BE2C (cell line): ENCODE results near the gene B4GAT1.
A peak's percentile ranks its signal among the peaks of the same experiment; 100 is the strongest.

Experiments used
- DNase-seq: peaks from one replicate; pipeline ENCODE4 v3.0.0-alpha.2; 2020
- H3K27me3 ChIP-seq: fragments of 250-450 bp; sonication (Bioruptor Pico); 2 replicates; pipeline ENCODE4 v1.5.1; 2020; ENCODE audit warnings: mild to moderate bottlenecking
- H3K36me3 ChIP-seq: fragments of 250-450 bp; sonication (Bioruptor Pico); 2 replicates; pipeline ENCODE4 v1.5.1; 2020; ENCODE audit warnings: mild to moderate bottlenecking
- H3K4me1 ChIP-seq: fragments of 250-450 bp; sonication (Bioruptor Pico); 2 replicates; pipeline ENCODE4 v1.5.1; 2020
- H3K4me3 ChIP-seq: 2 replicates; pipeline ENCODE4 v1.5.1; 2011; ENCODE audit warnings: low read depth, low read length
- H3K9me3 ChIP-seq: fragments of 250-450 bp; sonication (Bioruptor Pico); 2 replicates; pipeline ENCODE4 v1.5.1; 2020
- TF ChIP-seq, protein P1 (sequence below): IDR thresholded peaks from 2 replicates; pipeline ENCODE4 v1.5.1; 2012; ENCODE audit warnings: mild to moderate bottlenecking, low read depth, low read length

Gene B4GAT1

DNA sequence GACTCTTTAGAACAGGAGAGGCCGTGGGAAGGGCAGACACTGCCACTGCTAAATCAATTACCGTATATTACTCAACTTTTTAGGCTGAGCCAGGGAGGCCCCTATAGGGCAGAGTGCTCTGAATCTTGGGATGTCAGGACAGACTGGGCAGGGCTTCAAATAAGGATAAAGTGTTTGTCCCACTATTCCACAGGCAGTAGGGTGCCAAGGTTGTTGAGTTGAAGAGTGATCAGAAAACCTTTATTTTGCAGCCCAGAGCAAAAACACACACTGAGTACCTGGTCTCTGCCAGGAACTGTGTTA is 1.6 kb upstream of the B4GAT1 start:
- DNase-seq, result no peak
- Histone ChIP-seq H3K4me1 (no peaks in the 10 kb centered on the region; the same call in 1 of the 2 replicates), H3K36me3 (no peaks in the 10 kb centered on the region), H3K4me3 (no peak overlapping the region), H3K27me3 (no peaks in the 10 kb centered on the region), H3K9me3 (no peaks in the 10 kb centered on the region)
- TF ChIP-seq, protein P1, sequence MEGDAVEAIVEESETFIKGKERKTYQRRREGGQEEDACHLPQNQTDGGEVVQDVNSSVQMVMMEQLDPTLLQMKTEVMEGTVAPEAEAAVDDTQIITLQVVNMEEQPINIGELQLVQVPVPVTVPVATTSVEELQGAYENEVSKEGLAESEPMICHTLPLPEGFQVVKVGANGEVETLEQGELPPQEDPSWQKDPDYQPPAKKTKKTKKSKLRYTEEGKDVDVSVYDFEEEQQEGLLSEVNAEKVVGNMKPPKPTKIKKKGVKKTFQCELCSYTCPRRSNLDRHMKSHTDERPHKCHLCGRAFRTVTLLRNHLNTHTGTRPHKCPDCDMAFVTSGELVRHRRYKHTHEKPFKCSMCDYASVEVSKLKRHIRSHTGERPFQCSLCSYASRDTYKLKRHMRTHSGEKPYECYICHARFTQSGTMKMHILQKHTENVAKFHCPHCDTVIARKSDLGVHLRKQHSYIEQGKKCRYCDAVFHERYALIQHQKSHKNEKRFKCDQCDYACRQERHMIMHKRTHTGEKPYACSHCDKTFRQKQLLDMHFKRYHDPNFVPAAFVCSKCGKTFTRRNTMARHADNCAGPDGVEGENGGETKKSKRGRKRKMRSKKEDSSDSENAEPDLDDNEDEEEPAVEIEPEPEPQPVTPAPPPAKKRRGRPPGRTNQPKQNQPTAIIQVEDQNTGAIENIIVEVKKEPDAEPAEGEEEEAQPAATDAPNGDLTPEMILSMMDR, result no peak

DNA sequence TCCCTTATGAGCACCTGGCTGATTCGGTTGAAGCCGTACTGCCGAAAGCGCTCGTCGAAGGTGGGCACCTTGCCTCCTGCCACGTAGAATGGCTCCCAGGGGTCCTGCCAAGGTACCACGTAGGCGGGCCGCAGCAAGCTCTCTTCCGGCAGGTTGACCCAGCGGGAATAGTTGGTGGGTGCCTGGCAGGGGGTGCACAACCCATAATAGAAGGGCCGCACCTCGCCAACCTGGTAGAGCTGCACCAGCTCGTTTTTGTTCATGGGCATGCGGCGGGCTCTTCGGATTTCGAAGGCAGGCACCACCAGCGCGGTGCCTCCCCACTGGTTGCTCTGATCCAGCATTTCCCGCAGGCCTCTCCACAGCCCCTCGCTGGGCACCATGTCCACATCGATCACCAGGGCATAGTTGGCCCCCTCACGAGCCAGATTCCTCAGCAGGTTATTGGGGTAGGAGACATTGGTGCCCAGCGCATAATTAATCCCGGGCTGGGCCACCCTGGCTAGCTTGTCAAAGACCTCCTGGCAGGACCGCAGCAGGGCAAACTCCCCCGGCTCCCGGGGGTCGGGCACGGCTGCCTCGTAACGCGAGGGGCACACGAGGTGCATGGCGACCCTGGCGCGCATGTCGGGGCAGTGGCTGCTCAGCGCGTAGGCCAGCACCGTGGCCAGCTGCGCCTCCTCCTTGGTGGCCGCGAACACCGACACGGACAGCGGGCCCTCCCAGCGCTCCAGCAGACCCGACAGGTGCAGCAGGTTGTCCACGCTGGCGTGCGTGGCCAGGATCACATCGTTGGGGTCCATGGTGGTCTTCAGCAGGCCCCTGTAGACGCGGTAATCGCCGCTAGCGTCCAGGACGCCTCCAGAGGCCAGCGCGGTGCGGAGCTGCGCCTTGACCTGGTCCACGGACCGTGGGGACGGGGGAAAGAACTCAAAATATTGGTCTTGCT is 679 bp downstream of the B4GAT1 start:
- H3K9me3 ChIP-seq, result no peaks in the 10 kb centered on the region
- no peak for DNase-seq
- peak overlapping the region; percentile 97 for H3K4me3 ChIP-seq
- H3K36me3 ChIP-seq, result no peaks in the 10 kb centered on the region
- TF ChIP-seq, protein P1, result no peak
- H3K27me3 ChIP-seq, result no peaks in the 10 kb centered on the region
- H3K4me1 ChIP-seq, result no peaks in the 10 kb centered on the region; the same call in 1 of the 2 replicates

DNA sequence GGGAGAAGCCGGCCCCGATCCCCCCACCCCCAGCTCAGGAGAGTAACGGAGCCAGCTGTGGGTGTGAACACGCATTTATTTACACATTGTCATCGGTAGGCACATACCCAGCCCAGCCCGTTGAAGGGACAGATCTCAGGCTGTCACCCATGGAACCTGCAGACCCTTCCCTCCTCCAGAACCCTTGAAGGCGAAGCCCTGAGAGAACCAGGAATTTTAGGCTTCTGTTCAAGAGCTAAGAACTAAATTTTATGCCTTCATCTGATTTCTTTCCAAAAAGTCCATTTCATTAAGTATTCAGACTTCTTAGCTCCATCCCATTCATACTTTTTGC is 2.1 kb downstream of the B4GAT1 start:
- no peak for DNase-seq

DNA sequence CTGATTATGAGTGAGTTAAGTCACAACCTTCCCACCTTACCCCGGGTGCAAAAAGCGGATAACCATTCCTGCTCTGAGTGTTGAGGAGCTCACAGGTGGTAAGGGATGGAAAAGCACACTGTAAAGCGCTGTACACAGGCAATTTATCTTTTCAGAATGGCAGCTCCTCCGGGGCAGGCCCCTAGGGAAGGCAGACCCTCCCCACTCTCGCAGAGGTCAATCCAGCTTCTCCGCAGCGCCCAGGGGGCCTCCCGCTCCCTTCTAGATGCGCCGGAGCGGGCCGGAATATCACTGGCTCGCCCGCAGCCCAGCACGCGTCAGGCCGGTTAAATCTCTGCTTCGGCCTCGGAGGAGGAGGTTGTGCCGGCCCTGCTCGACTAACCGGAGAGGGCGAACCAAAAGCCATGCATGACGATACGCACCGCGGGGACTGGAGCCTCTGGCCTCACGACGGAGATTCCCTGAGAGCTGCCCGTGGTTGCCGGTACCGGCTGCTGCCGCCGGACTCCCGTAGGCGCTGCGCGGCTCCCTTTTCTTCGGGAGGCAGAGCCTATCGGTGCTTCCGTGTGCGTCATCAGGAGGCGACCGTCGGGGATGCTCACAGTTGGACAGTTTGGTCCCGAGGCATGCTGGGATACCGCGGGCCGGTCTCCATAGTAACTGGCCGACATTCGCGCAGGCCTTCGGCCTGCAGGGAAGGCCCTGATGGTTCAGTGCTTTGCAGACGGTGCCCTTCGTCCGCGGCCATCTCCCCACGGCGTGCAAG is 2.7 kb downstream of the B4GAT1 start, which contains the start of gene BRMS1:
TSS of gene BRMS1 (minus strand) at position 555 of the 766 bp plus-strand sequence. CDS start 2,870 bp downstream, outside the sequence.
- peaks cover 8% of the 10 kb centered on the region; the same call in 1 of the 2 replicates for H3K36me3 ChIP-seq
- peak; percentile 98 for DNase-seq
- no peaks in the 10 kb centered on the region; the same call in 1 of the 2 replicates for H3K4me1 ChIP-seq
- H3K4me3 ChIP-seq, result peak within 1 kb of the TSS; percentile 97
- no peaks in the 10 kb centered on the region for H3K9me3 ChIP-seq
- TF ChIP-seq, protein P1, result no peak
- H3K27me3 ChIP-seq, result no peaks in the 10 kb centered on the region

More for the DNA sequence above, 2.1 kb downstream of the B4GAT1 start:
- TF ChIP-seq, protein P1, result no peak
- Histone ChIP-seq H3K4me1 (no peaks in the 10 kb centered on the region; the same call in 1 of the 2 replicates), H3K4me3 (peak overlapping the region; percentile 97), H3K9me3 (no peaks in the 10 kb centered on the region), H3K27me3 (no peaks in the 10 kb centered on the region), H3K36me3 (peaks cover 8% of the 10 kb centered on the region; the same call in 1 of the 2 replicates)

DNA sequence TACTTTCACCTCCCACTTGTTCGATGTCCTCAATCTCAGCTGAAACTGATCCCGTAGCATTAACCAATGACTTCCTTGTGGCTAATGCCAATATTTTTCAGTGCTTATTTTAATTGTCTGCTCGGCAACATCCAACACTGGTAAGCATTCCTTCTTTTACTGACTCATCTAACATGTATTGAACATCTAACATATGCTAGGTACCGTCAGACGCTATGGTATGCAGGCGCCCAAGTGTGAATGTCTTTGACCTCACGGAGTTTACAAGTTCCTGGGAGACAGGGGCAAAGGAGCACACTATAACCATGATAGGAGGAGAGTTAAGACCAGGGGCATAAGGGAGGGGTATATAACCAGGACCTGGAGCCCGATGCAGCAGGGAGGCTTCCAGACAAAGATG is 4.3 kb downstream of the B4GAT1 start:
- Histone ChIP-seq H3K36me3 (peaks cover 11% of the 10 kb centered on the region; the same call in 1 of the 2 replicates), H3K4me1 (no peaks in the 10 kb centered on the region; the same call in 1 of the 2 replicates), H3K4me3 (no peak overlapping the region), H3K27me3 (no peaks in the 10 kb centered on the region), H3K9me3 (no peaks in the 10 kb centered on the region)
- TF ChIP-seq, protein P1, result no peak
- no peak for DNase-seq
